Activated naive CD8-positive, alpha-beta T cell treated with anti-CD3 and anti-CD28 coated beads, Interleukin-2, amount 50 U/mL, for 24 hours (primary cell): ENCODE results near the gene GIT2.
A peak's percentile ranks its signal among the peaks of the same experiment; 100 is the strongest.

Source experiments
- ATAC-seq: fragments of 150-1000 bp; cut with Tn5 transposase; one replicate; pipeline ENCODE4 v1.10.0; 2021
- DNase-seq: peaks from one replicate; pipeline ENCODE4 v3.0.0; 2021
- H3K27ac Mint-ChIP-seq: one replicate; pipeline ENCODE4 v1.8.0; 2021; ENCODE audit warnings: mild to moderate bottlenecking, mixed read lengths
- H3K27me3 Mint-ChIP-seq: one replicate; pipeline ENCODE4 v1.8.0; 2021; ENCODE audit warnings: mixed read lengths
- H3K36me3 Mint-ChIP-seq: one replicate; pipeline ENCODE4 v1.8.0; 2021; ENCODE audit warnings: low read depth, mixed read lengths
- H3K4me1 Mint-ChIP-seq: one replicate; pipeline ENCODE4 v1.8.0; 2021; ENCODE audit warnings: mixed read lengths
- H3K4me3 Mint-ChIP-seq: one replicate; pipeline ENCODE4 v1.8.0; 2021; ENCODE audit warnings: mild to moderate bottlenecking, moderate library complexity, mixed read lengths
- H3K9me3 Mint-ChIP-seq: one replicate; pipeline ENCODE4 v1.8.0; 2021; ENCODE audit warnings: mixed read lengths

The GIT2 gene

GRCh38 chr12:109951751-109952150, 44.4 kb downstream of the GIT2 start:
- no peaks in the 10 kb centered on the region for H3K9me3 Mint-ChIP-seq
- DNase-seq (no peak), ATAC-seq (no peak)
- H3K36me3 Mint-ChIP-seq, result peaks cover 52% of the 10 kb centered on the region
- H3K4me3 Mint-ChIP-seq, result no peak overlapping the region
- no peaks in the 10 kb centered on the region for H3K27me3 Mint-ChIP-seq
- H3K27ac Mint-ChIP-seq, result no peak overlapping the region
- peaks cover 18% of the 10 kb centered on the region for H3K4me1 Mint-ChIP-seq

- DNase-seq (no peak), ATAC-seq (no peak)
- H3K36me3 Mint-ChIP-seq, result peaks cover 52% of the 10 kb centered on the region
- H3K4me3 Mint-ChIP-seq, result no peak overlapping the region
- no peaks in the 10 kb centered on the region for H3K9me3 Mint-ChIP-seq
- H3K27me3 Mint-ChIP-seq, result no peaks in the 10 kb centered on the region
- H3K4me1 Mint-ChIP-seq, result peaks cover 24% of the 10 kb centered on the region
- no peak overlapping the region for H3K27ac Mint-ChIP-seq
Observed at GRCh38 chr12:109951136-109951535, 45.0 kb downstream of the GIT2 start.

- DNase-seq (no peak), ATAC-seq (no peak)
- H3K36me3 Mint-ChIP-seq, result peaks cover 51% of the 10 kb centered on the region
- H3K27ac Mint-ChIP-seq, result peak overlapping the region; percentile 6
- peaks cover 24% of the 10 kb centered on the region for H3K4me1 Mint-ChIP-seq
- H3K27me3 Mint-ChIP-seq, result no peaks in the 10 kb centered on the region
- H3K4me3 Mint-ChIP-seq, result no peak overlapping the region
- H3K9me3 Mint-ChIP-seq, result no peaks in the 10 kb centered on the region
Observed at GRCh38 chr12:109950625-109951024, 45.5 kb downstream of the GIT2 start.

GRCh38 chr12:109949089-109949488, 47.1 kb downstream of the GIT2 start:
- Mint-ChIP-seq H3K4me1 (peaks cover 24% of the 10 kb centered on the region), H3K36me3 (peaks cover 61% of the 10 kb centered on the region), H3K4me3 (no peak overlapping the region), H3K9me3 (no peaks in the 10 kb centered on the region), H3K27me3 (no peaks in the 10 kb centered on the region), H3K27ac (no peak overlapping the region)
- ATAC-seq (no peak), DNase-seq (no peak)

- peak overlapping the region; percentile 35 for H3K27ac Mint-ChIP-seq
- H3K4me3 Mint-ChIP-seq, result no peak overlapping the region
- ATAC-seq, result no peak
- H3K27me3 Mint-ChIP-seq, result no peaks in the 10 kb centered on the region
- peaks cover 57% of the 10 kb centered on the region for H3K36me3 Mint-ChIP-seq
- no peak for DNase-seq
- peaks cover 24% of the 10 kb centered on the region for H3K4me1 Mint-ChIP-seq
- H3K9me3 Mint-ChIP-seq, result no peaks in the 10 kb centered on the region
Observed at GRCh38 chr12:109948368-109948767, 47.8 kb downstream of the GIT2 start.

- DNase-seq, result no peak
- Mint-ChIP-seq H3K4me3 (no peak overlapping the region), H3K27me3 (no peaks in the 10 kb centered on the region), H3K36me3 (peaks cover 50% of the 10 kb centered on the region), H3K4me1 (peaks cover 24% of the 10 kb centered on the region), H3K9me3 (no peaks in the 10 kb centered on the region), H3K27ac (peak overlapping the region; percentile 62)
- no peak for ATAC-seq
Observed at GRCh38 chr12:109947521-109947920, 48.6 kb downstream of the GIT2 start.

- H3K4me1 Mint-ChIP-seq, result peaks cover 24% of the 10 kb centered on the region
Observed at GRCh38 chr12:109946913-109947312, 49.3 kb downstream of the GIT2 start.

GRCh38 chr12:109946505-109946904, 49.7 kb downstream of the GIT2 start:
- peak overlapping the region; percentile 45 for H3K27ac Mint-ChIP-seq
- H3K27me3 Mint-ChIP-seq, result no peaks in the 10 kb centered on the region
- H3K4me1 Mint-ChIP-seq, result peaks cover 24% of the 10 kb centered on the region
- no peaks in the 10 kb centered on the region for H3K9me3 Mint-ChIP-seq
- peaks cover 44% of the 10 kb centered on the region for H3K36me3 Mint-ChIP-seq
- ATAC-seq, result no peak
- H3K4me3 Mint-ChIP-seq, result no peak overlapping the region
- DNase-seq, result no peak

More at GRCh38 chr12:109946913-109947312, 49.3 kb downstream of the GIT2 start:
- Mint-ChIP-seq H3K27ac (peak overlapping the region; percentile 62), H3K9me3 (no peaks in the 10 kb centered on the region), H3K27me3 (no peaks in the 10 kb centered on the region), H3K4me3 (no peak overlapping the region), H3K36me3 (peaks cover 46% of the 10 kb centered on the region)
- ATAC-seq (no peak), DNase-seq (no peak)

GRCh38 chr12:109944561-109945359, 51.4 kb downstream of the GIT2 start:
- Mint-ChIP-seq H3K4me1 (peaks cover 24% of the 10 kb centered on the region), H3K9me3 (no peaks in the 10 kb centered on the region), H3K27ac (no peak overlapping the region), H3K4me3 (no peak overlapping the region), H3K27me3 (no peaks in the 10 kb centered on the region), H3K36me3 (peaks cover 36% of the 10 kb centered on the region)
- DNase-seq (no peak), ATAC-seq (no peak)

- DNase-seq (no peak), ATAC-seq (no peak)
- Mint-ChIP-seq H3K27me3 (no peaks in the 10 kb centered on the region), H3K27ac (no peak overlapping the region), H3K9me3 (no peaks in the 10 kb centered on the region), H3K4me1 (peaks cover 24% of the 10 kb centered on the region), H3K36me3 (peaks cover 37% of the 10 kb centered on the region), H3K4me3 (no peak overlapping the region)
Observed at GRCh38 chr12:109943811-109944210, 52.4 kb downstream of the GIT2 start.

GRCh38 chr12:109940339-109940923, 55.7 kb downstream of the GIT2 start:
- Mint-ChIP-seq H3K27me3 (no peaks in the 10 kb centered on the region), H3K36me3 (peaks cover 26% of the 10 kb centered on the region), H3K27ac (no peak overlapping the region), H3K9me3 (no peaks in the 10 kb centered on the region), H3K4me3 (no peak overlapping the region), H3K4me1 (no peaks in the 10 kb centered on the region)
- ATAC-seq (no peak), DNase-seq (no peak)

GRCh38 chr12:109939504-109939903, 56.7 kb downstream of the GIT2 start:
- no peak overlapping the region for H3K27ac Mint-ChIP-seq
- H3K4me3 Mint-ChIP-seq, result no peak overlapping the region
- DNase-seq (no peak), ATAC-seq (no peak)
- H3K4me1 Mint-ChIP-seq, result no peaks in the 10 kb centered on the region
- H3K9me3 Mint-ChIP-seq, result no peaks in the 10 kb centered on the region
- H3K27me3 Mint-ChIP-seq, result no peaks in the 10 kb centered on the region
- peaks cover 18% of the 10 kb centered on the region for H3K36me3 Mint-ChIP-seq

DNA sequence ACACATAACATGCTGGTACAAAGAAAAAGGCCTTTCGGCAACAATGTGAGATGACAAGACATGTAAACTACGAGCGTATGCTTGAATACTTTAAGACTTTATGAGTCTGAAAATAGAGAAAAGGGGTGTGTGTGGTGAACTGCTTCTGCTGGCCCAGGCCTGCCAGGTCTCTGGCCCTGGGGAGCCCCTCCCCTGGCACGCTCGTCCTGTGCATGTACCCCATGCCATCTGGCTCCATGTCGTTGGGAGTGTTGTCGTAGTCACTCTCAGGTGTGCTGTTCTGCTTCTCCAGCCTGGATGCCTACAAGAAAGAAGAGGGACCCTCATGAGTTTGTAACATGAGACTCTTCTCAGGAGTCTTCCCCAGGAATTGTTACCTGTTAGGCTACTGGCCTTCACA, 57.2 kb downstream of the GIT2 start:
- Mint-ChIP-seq H3K27ac (no peak overlapping the region), H3K4me3 (no peak overlapping the region), H3K4me1 (no peaks in the 10 kb centered on the region), H3K36me3 (peaks cover 19% of the 10 kb centered on the region), H3K9me3 (no peaks in the 10 kb centered on the region), H3K27me3 (no peaks in the 10 kb centered on the region)
- no peak for ATAC-seq
- DNase-seq, result no peak

DNA sequence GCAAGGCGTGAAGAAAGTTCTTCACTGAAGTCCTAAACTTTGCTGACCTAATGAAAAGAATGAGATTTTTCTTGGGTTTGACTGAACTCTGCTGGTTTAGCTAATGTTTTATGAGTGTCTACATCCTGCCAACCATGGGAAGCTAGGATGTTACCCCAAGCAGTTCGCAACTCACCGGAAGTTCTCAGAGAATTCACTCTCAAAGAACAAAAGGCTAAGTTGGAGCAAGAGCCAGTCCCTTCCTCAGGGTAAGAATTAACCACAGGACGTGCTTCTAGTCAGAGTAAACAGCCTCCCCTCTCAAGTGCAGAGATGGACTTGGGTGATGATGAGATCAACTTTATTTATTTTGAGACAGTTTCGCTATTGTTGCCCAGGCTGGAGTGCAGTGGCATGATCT, 58.8 kb downstream of the GIT2 start:
- Mint-ChIP-seq H3K4me1 (no peaks in the 10 kb centered on the region), H3K4me3 (no peak overlapping the region), H3K36me3 (peaks cover 27% of the 10 kb centered on the region), H3K27ac (no peak overlapping the region), H3K27me3 (no peaks in the 10 kb centered on the region), H3K9me3 (no peaks in the 10 kb centered on the region)
- DNase-seq, result no peak
- ATAC-seq, result no peak

DNA sequence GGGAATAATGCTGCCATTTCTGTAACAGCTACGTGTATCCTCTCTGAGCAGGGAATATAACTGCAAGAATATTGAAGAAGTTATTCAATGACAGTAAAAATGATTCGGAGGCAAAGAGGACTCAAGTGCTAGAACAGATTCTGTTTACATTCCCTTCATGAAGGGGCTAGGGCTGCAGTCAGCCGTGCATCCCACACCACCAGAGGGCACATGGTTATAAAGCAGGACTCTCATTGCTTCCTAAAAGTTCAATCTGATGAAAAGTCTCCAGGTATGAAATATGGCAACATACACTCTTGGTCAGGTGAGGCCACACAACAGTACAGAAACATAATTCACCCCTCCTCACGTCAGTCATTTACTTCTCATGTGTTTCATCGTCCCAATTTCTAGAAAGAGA, 62.1 kb downstream of the GIT2 start:
- H3K36me3 Mint-ChIP-seq, result peaks cover 28% of the 10 kb centered on the region
- DNase-seq (no peak), ATAC-seq (no peak)
- no peaks in the 10 kb centered on the region for H3K4me1 Mint-ChIP-seq
- H3K9me3 Mint-ChIP-seq, result no peaks in the 10 kb centered on the region
- H3K27me3 Mint-ChIP-seq, result no peaks in the 10 kb centered on the region
- H3K27ac Mint-ChIP-seq, result no peak overlapping the region
- no peak overlapping the region for H3K4me3 Mint-ChIP-seq
